Fibroblast of lung (primary cell): ENCODE results near the gene SYNDIG1.

Source experiments
- EZH2 ChIP-seq: IDR thresholded peaks from 2 replicates; pipeline ENCODE4 v1.5.1; 2012; ENCODE audit warnings: low read length, control low read depth, mild to moderate bottlenecking; ENCODE audit errors: missing control alignments
- TF ChIP-seq, protein P1 (sequence below), 2 donors: IDR thresholded peaks in 1 of 2; conservative IDR thresholded peaks in 1 of 2; 1 replicate in 1 of 2; 2 replicates in 1 of 2; pipeline ENCODE4 v1.5.1; 2011 to 2012; ENCODE audit warnings: low read length in 2 of 2, control low read depth in 1 of 2, inconsistent platforms in 1 of 2, low read depth in 1 of 2, mild to moderate bottlenecking in 1 of 2

DNA sequence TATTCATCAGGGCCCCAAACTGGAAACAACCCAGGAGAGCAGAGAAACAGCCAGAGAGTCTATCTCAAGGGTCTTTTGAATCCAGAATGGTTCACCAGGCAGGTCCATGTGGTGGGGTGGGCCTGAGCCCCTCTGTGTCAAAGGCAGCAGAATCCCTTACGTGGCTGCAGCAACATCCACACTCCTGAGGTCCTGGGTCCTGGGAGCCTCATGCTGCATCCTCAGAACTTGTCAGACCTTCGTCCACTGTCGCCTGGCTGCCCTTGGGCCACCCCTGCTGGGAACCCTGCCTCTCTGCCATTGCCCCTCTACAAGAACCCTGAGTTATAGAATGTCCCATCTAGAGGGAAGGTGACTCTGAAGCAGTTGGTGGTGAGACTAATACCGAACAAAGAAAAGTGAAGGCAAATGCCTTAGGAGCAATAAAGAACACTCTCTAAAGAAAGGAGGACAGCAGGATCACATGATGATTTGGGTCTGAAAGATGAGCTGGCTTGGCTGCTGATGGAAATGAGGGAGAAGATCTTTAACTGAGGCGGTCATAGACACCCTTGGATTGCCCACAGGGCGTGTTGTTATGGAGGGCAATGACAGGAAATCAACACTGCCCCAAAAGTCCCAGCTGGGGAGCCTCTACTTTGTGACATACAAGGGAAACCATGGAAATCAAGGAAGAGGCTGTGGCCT, 161.2 kb downstream of the SYNDIG1 start:
- TF ChIP-seq, protein P1, sequence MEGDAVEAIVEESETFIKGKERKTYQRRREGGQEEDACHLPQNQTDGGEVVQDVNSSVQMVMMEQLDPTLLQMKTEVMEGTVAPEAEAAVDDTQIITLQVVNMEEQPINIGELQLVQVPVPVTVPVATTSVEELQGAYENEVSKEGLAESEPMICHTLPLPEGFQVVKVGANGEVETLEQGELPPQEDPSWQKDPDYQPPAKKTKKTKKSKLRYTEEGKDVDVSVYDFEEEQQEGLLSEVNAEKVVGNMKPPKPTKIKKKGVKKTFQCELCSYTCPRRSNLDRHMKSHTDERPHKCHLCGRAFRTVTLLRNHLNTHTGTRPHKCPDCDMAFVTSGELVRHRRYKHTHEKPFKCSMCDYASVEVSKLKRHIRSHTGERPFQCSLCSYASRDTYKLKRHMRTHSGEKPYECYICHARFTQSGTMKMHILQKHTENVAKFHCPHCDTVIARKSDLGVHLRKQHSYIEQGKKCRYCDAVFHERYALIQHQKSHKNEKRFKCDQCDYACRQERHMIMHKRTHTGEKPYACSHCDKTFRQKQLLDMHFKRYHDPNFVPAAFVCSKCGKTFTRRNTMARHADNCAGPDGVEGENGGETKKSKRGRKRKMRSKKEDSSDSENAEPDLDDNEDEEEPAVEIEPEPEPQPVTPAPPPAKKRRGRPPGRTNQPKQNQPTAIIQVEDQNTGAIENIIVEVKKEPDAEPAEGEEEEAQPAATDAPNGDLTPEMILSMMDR (conservative IDR thresholded peaks at IDR 0.05 in 1 of 2, IDR thresholded peaks at IDR 0.05 in 1 of 2; ENCODE audit: low read depth in 1 of 2, low read length in 2 of 2) = no peak
- TF ChIP-seq EZH2 = no peak
